ENCODE results near the gene CYB5D1.
"Not testable (repeated sequence)": the region's sequence is repeated elsewhere in the genome, so short reads cannot be mapped to it uniquely, and the experiment has no call there.

The CYB5D1 gene, protein sequence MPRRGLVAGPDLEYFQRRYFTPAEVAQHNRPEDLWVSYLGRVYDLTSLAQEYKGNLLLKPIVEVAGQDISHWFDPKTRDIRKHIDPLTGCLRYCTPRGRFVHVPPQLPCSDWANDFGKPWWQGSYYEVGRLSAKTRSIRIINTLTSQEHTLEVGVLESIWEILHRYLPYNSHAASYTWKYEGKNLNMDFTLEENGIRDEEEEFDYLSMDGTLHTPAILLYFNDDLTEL

DNA sequence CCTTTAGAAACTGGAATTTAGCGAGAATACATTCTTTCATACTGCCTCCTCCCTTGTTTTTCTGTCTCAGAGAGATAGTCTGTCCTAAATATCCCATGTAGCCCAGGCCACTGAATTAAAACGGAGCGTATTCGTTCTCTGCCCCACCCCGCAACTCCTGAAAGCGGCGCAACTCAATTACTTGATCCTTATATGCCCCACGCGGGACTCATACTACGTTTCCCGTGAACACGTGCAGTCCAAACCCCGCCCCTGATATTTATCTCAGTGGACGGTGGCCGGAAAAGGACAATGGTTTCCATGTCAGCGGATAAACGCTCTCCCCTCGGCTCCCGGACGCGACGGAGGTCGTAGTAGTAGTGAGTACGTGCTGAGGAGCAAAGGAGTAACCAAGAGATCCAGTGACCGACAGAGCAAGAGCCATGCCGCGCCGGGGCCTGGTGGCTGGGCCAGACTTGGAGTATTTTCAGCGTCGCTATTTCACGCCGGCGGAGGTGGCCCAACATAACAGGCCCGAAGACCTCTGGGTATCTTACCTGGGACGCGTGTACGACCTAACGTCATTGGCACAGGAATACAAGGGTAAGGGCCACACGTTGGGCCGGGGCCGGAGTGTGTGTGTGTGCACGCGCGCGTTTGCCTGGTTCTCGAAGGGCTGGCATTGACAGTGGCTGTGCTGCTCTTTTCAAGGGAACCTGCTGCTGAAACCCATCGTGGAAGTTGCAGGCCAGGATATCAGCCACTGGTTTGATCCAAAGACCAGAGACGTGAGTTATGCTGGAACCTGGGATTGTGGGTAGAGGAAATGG, at the start of gene CYB5D1:
CYB5D1 (plus strand) TSS at position 291 of the 809 bp plus-strand sequence; CDS start at position 423, 132 bp downstream.
- peak; percentile 82 for DNase-seq (ENCODE audit: low read depth in 2 of 2)

DNA sequence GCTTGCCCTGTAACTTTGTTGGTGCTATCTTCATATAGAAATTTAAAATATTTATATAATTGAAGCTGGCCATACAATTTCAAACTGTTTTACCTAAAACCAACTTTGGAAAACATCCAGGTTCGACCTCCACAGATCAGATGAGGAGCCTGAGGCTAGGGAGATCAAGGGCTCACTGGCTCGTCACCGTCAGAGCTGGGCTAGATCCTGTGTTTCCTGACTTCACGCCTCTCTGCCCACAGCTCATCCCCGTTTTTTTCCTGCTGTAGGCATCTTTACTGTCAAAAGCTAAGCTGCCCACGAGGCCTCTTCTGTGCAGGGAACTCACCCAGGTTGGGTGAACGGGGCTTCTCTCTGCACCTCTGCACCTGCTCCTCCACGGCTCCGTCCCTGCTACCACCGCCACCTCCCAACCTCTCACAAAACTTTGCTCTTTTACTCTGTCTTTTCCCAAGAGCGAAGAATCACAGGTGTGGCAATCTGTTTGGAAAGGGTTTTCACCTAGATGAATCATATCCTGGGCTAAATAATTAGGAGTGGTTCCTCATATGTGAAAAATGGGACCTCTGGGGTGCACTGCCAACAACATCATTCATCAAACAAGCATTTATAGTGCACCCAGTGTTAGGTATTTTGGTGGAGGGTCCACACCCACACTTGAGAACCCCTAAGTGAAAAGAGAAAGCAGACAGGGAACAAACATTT, 48.6 kb upstream of the CYB5D1 start:
- DNase-seq (ENCODE audit: low read depth in 2 of 2), result no peak

DNA sequence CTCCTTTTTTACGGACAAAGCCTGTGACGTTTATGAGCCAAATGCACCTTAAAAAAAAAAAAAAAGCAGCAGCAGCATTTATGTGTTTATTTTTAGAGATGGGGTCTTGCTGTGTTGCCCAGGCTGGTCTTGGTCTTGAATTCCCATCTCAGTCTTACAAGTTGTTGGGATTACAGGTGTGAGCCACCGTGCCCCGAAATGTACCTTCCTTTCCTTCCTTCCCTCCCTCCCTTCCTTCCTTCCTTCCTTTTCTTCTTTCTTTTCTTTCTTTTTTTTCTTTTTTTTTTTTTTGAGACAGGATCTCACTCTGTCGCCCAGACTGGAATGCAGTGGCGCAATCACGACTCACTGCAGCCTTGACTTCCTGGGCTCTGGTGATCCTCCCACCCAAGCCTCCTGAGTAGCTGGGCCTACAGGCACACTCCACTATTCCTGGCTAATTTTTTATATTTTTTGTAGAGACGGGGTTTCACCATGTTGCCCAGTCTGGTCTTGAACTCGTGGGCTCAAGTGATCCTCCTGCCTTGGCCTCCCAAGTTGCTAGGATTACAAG, 47.9 kb upstream of the CYB5D1 start:
- DNase-seq (ENCODE audit: low read depth in 2 of 2), result not testable (repeated sequence)

DNA sequence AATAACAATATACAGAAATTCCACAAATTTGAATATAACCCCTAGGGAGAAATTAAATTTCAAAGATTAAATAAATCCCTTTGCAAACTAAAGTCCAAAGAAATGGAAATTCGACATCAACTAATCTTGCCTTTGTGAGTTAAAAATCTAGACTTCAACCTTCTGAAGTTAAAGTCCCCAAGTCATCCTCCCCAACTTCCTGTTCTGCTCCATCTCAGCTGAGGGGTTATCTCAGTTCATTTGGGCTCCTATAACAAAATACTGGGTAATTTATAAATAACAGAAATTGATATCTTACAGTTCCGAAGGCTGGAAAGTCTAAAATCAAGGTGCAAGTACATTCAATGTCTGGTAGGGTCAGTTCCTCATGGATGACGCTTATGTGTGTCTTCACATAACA, 46.6 kb upstream of the CYB5D1 start:
- DNase-seq (ENCODE audit: low read depth in 2 of 2), result no peak

DNA sequence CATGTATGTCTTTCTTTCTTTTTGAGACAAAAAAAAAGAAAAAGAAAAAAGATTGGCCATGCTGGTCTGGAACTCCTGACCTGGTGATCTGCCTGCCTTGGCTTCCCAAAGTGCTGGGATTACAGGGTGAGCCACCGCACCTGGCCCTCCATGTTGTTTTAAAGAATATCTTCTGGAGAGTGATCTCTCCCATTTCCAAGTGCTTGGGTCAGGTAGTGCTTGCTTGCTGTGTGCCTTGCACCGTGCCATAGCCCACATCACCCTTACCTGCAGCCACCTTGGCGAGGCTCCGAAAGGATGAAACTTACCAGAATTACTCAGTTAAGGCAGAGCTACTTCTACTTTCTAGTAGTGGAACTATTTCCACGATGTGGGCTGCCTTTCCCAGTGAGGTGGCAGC, 42.8 kb upstream of the CYB5D1 start:
- DNase-seq (ENCODE audit: low read depth in 2 of 2), result no peak

DNA sequence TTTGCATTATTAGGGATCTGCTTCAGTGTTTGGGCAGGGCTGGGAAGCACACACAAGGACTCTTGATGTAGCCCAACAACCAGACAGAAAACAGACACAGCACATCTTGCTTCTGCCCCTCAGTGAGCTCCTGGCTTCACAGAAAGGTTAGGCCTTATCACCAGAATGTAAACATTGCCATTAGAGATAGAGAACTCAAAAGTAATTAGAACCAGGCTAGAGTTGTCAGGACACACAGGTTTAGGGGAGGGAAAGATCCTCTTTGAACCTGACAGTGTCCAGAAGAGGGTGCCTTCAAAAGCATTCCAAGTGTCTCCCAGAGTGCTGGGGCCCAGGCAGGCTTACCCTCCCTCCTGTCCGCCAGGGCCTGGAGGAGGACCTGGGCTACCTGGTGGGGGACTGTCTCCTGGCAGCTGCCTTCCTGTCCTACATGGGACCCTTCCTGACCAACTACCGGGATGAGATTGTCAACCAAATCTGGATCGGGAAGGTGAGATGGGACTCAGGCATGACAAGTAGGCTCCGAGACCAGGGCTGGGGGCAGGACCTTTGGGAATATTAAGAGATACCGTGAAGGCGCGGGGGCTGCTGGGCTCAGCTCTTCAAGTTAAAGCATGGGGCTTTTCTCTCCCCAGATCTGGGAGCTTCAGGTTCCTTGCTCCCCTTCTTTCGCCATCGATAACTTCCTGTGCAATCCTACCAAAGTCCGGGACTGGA, 40.7 kb upstream of the CYB5D1 start:
- no peak for DNase-seq (ENCODE audit: low read depth in 2 of 2)

DNA sequence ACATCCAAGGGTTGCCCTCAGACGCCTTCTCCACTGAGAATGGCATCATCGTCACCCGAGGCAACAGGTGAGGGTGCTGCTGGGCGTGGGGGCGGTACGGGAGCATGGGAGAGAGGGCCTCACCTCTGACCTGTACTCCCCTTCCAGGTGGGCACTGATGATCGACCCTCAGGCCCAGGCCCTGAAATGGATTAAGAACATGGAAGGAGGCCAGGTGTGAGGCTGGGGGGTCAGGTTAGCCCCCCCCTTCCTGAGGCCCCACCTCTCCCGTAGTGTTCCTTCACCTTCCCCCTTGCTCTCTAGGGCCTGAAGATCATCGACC, 40.2 kb upstream of the CYB5D1 start:
- no peak for DNase-seq (ENCODE audit: low read depth in 2 of 2)

DNA sequence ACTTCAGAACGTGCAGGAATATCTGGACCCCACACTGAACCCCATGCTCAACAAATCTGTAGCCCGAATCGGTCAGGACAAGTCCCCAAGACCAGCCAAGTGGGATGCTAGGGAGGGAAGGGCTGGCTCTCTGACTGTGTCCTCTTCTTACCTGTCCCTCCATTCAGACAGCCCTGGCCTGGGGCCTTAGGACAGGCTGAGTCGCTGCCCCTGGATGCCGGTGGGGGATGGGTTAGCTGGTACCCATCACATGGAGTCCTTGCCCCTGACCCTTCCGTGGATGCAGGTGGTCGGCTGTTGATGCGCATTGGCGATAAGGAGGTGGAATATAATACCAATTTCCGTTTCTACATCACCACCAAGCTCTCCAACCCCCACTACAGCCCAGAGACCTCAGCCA, 39.8 kb upstream of the CYB5D1 start:
- DNase-seq (ENCODE audit: low read depth in 2 of 2), result no peak

DNA sequence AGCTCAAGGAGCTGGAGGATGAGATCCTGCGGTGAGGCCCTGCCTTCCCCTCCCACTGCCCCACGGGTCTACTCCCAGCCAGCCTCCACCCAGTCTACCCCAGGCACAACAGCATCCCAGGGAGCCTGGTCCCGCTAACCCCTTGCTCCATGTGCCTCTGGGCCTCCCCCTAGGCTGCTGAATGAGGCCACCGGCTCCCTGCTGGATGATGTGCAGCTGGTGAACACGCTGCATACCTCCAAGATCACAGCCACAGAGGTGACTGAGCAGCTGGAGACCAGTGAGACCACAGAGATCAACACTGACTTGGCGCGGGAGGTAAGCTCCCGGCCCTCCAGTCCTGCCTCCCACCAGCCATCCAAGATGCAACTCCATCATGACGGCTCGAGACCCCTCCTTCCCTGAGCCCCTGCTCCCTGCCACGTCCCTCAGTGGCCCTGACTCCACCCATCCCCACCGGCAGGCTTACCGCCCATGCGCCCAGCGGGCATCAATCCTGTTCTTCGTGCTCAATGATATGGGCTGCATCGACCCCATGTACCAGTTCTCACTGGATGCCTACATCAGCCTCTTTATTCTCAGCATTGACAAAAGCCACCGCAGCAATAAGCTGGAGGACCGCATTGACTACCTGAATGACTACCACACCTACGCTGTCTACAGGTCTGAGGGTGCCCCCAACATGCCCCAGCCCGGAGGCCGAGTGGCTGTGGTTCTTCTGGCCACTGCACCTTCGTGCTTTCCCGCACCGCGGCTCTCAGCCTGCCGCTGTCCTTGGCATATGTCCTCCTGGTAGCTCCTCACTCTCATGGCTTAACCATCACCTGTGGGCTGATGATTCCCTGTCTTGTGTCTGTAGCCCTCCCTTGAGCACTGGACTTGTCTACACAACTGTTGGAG, 38.8 kb upstream of the CYB5D1 start:
- no peak for DNase-seq (ENCODE audit: low read depth in 2 of 2)

DNA sequence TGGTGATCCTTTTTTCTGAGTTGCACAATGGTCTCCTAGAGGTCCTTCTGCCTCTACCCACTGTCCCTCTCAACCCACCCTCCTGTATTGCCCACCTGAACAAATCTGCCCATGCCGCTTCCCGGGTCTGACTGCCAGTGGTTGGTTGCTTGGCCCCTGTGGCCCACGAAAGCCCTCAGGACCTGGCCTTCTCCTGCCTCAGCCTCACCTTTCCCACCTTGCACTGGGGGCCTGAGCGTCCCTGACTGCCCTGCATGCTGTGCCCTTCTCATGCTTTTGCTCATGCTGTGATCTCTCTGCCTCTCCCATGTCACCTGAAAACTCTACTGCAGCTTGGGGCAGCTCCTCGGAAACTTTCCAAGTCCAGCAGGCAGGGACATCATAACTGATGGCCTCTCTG, 37.6 kb upstream of the CYB5D1 start:
- no peak for DNase-seq (ENCODE audit: low read depth in 2 of 2)

DNA sequence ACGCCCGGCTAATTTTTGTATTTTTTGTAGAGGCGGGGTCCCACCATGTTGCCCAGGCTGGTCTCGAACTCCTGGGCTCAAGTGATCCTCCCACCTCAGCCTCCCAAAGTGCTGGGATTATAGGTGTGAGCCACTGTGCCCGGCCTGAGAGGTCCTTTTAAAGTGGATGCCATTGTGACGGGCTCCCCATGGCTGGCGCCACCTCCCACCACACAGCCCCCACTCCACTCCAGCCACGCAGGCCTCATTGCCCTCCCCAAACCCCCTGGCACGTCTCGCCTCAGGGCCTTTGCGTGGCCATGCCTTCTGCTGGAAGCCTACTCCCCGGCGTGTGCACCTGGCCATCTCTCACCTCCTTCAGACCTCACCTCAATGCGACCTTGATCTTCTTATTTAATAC, 35.7 kb upstream of the CYB5D1 start:
- no peak for DNase-seq (ENCODE audit: low read depth in 2 of 2)

DNA sequence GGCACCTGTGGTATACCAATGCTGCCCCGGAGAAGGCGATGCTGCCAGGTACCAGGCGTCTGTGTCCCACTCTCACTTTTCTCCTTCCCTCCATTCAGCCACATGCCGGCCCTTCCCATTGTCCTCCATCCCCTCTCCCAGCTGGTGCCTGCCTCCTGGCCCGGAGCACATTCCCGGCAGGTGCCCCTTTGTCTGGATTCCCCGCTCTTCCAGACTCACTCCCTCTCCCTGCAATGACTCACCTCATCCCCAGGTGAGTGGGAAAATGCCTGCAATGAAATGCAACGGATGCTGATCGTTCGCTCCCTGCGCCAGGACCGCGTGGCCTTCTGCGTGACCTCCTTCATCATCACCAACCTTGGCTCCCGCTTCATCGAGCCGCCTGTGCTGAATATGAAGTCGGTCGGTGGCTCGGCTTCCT, 34.2 kb upstream of the CYB5D1 start:
- DNase-seq (ENCODE audit: low read depth in 2 of 2), result no peak

DNA sequence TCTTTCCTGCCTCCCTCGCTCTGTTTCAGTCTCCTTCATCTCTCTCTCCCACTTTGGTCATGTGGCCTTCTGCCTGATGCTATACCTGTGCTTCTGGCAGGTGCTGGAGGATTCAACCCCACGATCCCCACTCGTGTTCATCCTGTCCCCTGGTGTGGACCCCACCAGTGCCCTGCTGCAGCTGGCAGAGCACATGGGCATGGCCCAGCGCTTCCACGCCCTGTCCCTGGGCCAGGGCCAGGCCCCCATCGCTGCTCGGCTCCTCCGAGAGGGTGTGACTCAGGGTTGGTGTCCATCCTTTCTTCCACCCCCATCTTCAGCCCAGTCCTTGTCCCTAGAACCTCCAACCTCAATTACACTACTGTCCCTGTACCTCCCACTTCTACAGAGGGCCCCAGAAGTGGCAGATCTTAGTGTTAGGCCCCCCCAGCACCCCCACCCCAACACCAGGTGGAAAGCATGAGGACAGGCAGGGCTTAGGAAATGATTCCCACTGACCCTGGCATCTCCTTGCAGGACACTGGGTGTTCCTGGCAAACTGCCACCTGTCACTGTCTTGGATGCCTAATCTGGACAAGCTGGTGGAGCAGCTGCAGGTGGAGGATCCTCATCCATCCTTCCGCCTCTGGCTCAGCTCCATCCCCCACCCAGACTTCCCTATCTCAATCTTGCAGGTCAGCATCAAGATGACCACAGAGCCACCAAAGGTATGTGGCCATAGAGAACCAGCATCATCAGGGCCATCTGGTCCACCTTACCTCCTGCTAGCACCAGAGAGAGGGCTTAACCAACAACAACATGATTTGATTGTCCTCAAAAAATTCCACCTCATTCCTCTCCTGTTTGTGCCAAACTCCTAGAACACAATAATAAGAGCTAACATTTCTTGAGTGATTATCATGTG, 33.5 kb upstream of the CYB5D1 start:
- no peak for DNase-seq (ENCODE audit: low read depth in 2 of 2)

DNA sequence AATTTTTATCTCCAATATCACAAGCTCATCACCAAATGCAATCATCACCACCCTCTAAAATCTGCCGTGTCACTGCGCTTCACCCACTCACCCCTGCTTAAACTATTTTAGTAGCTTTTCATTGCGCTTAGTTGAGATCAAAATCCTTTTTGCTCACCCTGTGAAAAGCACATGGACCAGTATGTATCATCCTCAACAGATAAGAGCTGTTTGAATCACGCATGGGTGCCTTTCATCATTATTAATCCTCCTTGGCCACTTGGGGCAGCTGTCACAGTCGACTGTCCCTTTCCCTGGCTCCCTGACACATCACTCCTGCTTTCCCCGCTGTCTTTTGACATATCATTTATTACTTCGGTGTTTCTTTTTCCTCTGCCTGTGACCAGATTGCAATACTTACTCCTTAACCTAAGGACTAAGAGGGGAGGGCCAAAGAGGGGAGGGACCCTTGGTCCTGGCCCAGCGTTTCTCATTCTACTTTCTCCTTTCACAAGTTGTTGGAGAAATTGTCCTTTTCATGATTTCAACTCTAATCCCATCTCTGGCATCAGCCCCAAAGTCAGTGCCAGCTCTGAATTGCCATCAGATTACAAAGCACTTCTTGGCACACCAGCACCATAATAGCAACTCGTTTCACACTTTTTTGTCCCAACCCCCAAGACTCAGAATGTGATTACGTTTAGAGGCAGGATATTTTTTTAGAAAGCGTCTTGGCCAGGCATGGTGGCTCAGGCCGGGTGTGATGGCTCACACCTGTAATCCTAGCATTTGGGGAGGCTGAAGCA, 32.4 kb upstream of the CYB5D1 start:
- DNase-seq (ENCODE audit: low read depth in 2 of 2), result no peak

DNA sequence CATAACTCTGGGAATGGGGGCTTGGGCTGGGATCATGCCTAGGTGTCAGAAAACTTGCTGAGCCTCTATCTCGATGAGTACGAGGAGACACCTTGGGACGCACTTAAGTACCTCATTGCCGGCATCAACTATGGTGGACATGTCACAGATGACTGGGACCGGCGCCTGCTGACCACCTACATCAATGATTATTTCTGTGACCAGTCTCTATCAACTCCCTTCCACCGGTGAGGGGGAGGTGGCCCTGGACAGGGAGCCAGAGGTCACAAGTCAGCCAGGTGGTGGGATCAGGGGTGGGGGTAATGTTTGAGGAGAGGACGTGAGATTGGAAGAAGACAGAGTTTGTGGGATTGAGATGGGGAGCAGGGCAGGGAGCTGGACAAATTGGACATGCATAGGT, 27.2 kb upstream of the CYB5D1 start:
- DNase-seq (ENCODE audit: low read depth in 2 of 2), result no peak

DNA sequence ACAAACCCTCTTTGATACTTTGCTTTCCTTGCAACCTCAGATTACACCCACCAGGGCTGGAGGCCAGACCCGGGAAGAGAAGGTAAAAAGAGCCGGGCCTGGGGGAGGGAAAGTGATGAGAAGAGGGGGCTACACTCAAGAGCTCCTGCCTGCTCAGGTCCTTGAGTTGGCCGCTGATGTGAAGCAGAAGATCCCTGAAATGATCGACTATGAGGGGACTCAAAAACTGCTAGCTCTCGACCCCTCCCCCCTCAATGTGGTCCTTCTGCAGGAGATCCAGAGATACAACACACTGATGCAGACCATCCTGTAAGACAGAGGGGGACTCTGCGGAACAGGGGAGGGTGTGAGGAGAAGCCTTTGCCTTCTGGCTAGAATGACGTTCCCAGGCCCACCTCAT, 26.6 kb upstream of the CYB5D1 start:
- DNase-seq (ENCODE audit: low read depth in 2 of 2), result no peak

DNA sequence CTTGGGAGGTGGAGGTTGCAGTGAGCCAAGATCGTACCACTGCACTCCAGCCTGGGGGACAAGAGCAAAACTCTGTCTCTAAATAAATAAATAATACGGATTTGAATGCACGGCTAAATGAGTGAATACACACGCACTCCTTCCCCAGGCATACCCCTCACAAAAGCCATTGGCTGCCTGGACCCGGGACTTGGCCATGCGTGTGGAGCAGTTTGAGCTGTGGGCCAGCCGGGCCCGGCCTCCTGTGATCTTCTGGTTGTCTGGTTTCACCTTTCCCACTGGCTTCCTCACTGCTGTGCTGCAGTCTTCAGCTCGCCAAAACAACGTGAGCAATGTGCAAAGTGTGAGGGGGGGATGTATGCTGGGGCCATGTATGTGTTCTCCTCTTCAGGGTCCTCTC, 25.4 kb upstream of the CYB5D1 start:
- no peak for DNase-seq (ENCODE audit: low read depth in 2 of 2)

DNA sequence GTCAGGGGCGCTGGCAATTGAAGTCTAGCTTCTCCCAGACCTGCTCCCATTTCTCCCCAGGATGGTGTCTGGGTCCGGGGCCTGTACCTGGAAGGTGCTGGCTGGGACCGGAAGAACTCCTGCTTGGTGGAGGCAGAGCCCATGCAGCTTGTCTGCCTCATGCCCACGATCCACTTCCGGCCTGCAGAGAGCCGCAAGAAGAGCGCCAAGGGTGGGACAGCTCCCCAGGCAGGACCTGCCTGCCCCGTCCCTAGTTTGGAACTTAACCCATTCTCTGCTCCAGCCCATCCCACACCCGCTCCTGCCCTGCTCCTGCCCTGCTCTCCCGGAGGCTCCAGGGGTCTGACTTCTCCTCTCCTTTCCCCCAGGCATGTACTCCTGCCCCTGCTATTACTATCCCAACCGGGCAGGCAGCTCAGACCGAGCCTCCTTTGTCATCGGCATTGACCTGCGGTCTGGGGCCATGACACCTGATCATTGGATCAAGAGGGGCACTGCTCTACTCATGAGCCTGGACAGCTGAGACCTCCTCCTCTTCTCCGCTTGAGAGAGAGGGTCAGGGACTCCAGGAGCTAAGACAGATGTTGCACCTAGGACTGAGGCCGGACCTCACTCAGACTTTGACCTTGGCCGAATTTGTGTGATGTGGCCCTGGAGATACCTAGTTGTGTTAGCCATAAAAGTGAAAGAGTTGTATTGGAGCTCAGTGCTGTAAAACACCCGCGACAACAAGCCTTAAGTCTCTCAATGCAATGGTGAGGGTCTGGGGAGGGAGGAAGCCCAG, 24.6 kb upstream of the CYB5D1 start:
- DNase-seq (ENCODE audit: low read depth in 2 of 2), result no peak
